Neural progenitor cell (in vitro differentiated cells): Measurements from ENCODE around the gene NUBP2. TPM values are rescaled to one million over a fixed set of nuclear protein-coding genes. Genes with fewer than 3 reads are reported as not detected.

Experiments
- DNase-seq: peaks from one replicate; pipeline ENCODE4 v3.0.0-alpha.2; 2016; ENCODE audit warnings: low spot score
- H2AFZ ChIP-seq: fragments of 200-600 bp; sonication (generic); replicated peaks from 2 replicates; pipeline ENCODE4 v1.6.1; 2016; ENCODE audit warnings: antibody characterized with exemption
- H3F3A ChIP-seq: fragments of 200-600 bp; sonication (generic); 2 replicates; pipeline ENCODE4 v1.6.1; 2016; ENCODE audit warnings: antibody characterized with exemption, low read depth
- H3K27ac ChIP-seq: fragments of 200-600 bp; sonication (generic); 2 replicates; pipeline ENCODE4 v1.5.1; 2016; ENCODE audit warnings: mild to moderate bottlenecking
- H3K27me3 ChIP-seq: fragments of 200-600 bp; sonication (generic); 2 replicates; pipeline ENCODE4 v1.6.1; 2016; ENCODE audit warnings: mild to moderate bottlenecking, moderate library complexity
- H3K36me3 ChIP-seq: fragments of 200-600 bp; sonication (generic); 2 replicates; pipeline ENCODE4 v1.5.1; 2016
- H3K4me1 ChIP-seq: fragments of 200-600 bp; sonication (generic); 2 replicates; pipeline ENCODE4 v1.6.1; 2016; ENCODE audit warnings: mixed run types
- H3K4me2 ChIP-seq: fragments of 200-600 bp; sonication (generic); 2 replicates; pipeline ENCODE4 v1.6.1; 2016
- H3K4me3 ChIP-seq: fragments of 200-600 bp; sonication (generic); 2 replicates; pipeline ENCODE4 v1.5.1; 2016
- H3K79me2 ChIP-seq: fragments of 200-600 bp; sonication (generic); 2 replicates; pipeline ENCODE4 v1.6.1; 2016; ENCODE audit warnings: low read depth
- H3K9ac ChIP-seq: fragments of 200-600 bp; sonication (generic); 2 replicates; pipeline ENCODE4 v1.6.1; 2016
- H3K9me3 ChIP-seq: fragments of 200-600 bp; sonication (generic); 2 replicates; pipeline ENCODE4 v1.5.1; 2016; ENCODE audit warnings: low read depth
- H4K20me1 ChIP-seq: fragments of 200-600 bp; sonication (generic); 2 replicates; pipeline ENCODE4 v1.6.1; 2016; ENCODE audit warnings: low read depth
- H3K27ac Mint-ChIP-seq: 3 replicates; pipeline ENCODE4 v1.8.0; 2021; ENCODE audit warnings: mixed read lengths
- H3K27me3 Mint-ChIP-seq: 2 replicates; pipeline ENCODE4 v1.8.0; 2022; ENCODE audit warnings: low read depth, mild to moderate bottlenecking, inconsistent platforms, moderate library complexity, mixed read lengths; ENCODE audit not compliant: insufficient read depth
- H3K36me3 Mint-ChIP-seq: 3 replicates; pipeline ENCODE4 v1.8.0; 2021; ENCODE audit warnings: mixed read lengths
- H3K4me1 Mint-ChIP-seq: 3 replicates; pipeline ENCODE4 v1.8.0; 2021; ENCODE audit warnings: mixed read lengths
- H3K4me3 Mint-ChIP-seq: 3 replicates; pipeline ENCODE4 v1.8.0; 2021; ENCODE audit warnings: mild to moderate bottlenecking, moderate library complexity, mixed read lengths
- H3K9me3 Mint-ChIP-seq: 3 replicates; pipeline ENCODE4 v1.8.0; 2020; ENCODE audit warnings: mixed read lengths
- EZH2 ChIP-seq: fragments of 200-600 bp; sonication (generic); IDR thresholded peaks from 2 replicates; pipeline ENCODE4 v1.6.1; 2017; ENCODE audit warnings: antibody characterized with exemption, mild to moderate bottlenecking, moderate library complexity
- EZH2phosphoT487 ChIP-seq: fragments of 200-600 bp; sonication (generic); IDR thresholded peaks from 2 replicates; pipeline ENCODE4 v1.6.1; 2017; ENCODE audit warnings: antibody characterized with exemption
- total RNA-seq: library from RNA; depleted of rRNA; stranded (reverse); fragments of >200 nt; gene quantifications from 2 replicates; pipeline ENCODE4 v1.2.3, GENCODE V29; 2015; ENCODE audit warnings: low replicate concordance
- TF ChIP-seq, protein P1 (sequence below): fragments of 200-600 bp; sonication (generic); IDR thresholded peaks from 2 replicates; pipeline ENCODE4 v1.5.1; 2017; ENCODE audit warnings: antibody characterized with exemption, mild to moderate bottlenecking

NUBP2 gene
- total RNA-seq, 1 donor from 2014 or later, result 22.8 TPM

DNA sequence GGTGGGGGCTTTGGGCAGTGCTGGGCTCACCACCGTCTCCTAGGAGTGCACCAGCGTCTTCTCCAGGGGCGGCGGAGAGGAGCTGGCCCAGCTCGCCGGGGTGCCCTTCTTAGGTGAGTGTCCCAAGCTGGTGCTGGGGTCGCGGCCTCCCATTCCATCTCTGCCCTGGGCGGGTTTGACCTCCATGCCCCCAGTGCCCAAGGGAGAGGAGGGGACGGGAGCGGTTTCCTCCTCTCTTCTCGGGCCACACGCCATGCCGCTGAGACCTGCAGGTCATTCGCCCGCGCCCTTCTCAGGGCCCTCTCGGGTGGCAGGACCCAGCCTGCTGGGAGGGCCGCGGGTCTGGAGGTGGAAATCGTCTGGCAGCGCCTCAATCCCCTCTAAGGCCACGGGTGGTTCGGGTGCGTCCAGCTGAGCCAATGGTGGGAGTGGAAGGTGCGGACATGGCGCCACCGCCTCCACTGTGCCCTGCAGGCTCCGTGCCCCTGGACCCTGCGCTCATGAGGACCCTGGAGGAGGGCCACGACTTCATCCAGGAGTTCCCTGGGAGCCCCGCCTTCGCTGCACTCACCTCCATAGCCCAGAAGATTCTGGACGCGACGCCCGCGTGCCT lies 5.4 kb downstream of the NUBP2 start:
- Histone ChIP-seq H2AFZ (no peak overlapping the region), H3K9me3 (no peaks in the 10 kb centered on the region), H4K20me1 (peaks cover 23% of the 10 kb centered on the region), H3K4me2 (no peak overlapping the region), H3K4me3 (no peak overlapping the region), H3K27me3 (no peaks in the 10 kb centered on the region), H3K27ac (no peak overlapping the region), H3K4me1 (no peaks in the 10 kb centered on the region), H3K79me2 (peaks cover 26% of the 10 kb centered on the region), H3K36me3 (no peaks in the 10 kb centered on the region), H3K9ac (no peak overlapping the region), H3F3A (peaks cover 3% of the 10 kb centered on the region)
- Mint-ChIP-seq H3K27ac (no peak overlapping the region), H3K36me3 (peaks cover 4% of the 10 kb centered on the region), H3K4me1 (peaks cover 5% of the 10 kb centered on the region), H3K4me3 (no peak overlapping the region), H3K27me3 (peaks cover 4% of the 10 kb centered on the region), H3K9me3 (no peaks in the 10 kb centered on the region)
- TF ChIP-seq EZH2 (no peak), EZH2phosphoT487 (no peak)
- TF ChIP-seq, protein P1, sequence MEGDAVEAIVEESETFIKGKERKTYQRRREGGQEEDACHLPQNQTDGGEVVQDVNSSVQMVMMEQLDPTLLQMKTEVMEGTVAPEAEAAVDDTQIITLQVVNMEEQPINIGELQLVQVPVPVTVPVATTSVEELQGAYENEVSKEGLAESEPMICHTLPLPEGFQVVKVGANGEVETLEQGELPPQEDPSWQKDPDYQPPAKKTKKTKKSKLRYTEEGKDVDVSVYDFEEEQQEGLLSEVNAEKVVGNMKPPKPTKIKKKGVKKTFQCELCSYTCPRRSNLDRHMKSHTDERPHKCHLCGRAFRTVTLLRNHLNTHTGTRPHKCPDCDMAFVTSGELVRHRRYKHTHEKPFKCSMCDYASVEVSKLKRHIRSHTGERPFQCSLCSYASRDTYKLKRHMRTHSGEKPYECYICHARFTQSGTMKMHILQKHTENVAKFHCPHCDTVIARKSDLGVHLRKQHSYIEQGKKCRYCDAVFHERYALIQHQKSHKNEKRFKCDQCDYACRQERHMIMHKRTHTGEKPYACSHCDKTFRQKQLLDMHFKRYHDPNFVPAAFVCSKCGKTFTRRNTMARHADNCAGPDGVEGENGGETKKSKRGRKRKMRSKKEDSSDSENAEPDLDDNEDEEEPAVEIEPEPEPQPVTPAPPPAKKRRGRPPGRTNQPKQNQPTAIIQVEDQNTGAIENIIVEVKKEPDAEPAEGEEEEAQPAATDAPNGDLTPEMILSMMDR, result no peak
- DNase-seq, result no peak

DNA sequence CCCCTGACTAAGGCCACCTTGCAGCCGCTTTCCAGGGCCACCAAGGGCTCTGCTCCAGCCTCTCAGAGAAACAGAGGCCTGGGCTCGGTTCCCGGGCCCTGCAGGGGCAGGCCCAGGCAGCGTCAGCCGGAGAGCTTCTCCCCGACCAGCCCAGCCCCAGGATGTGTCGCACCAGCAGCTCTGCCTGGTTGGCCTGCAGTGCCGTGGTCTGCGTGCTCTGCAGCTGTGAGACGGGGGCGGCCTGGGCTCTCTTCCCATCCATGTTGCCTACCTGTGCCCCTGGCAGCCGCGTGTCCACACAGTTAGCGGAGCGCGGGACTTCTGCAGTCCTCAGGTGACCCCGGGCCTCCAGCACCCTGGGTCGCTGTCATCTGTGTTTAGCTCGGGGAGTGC lies 5.9 kb downstream of the NUBP2 start:
- Histone ChIP-seq H4K20me1 (peaks cover 18% of the 10 kb centered on the region), H3K27me3 (no peaks in the 10 kb centered on the region), H3K36me3 (no peaks in the 10 kb centered on the region), H3K9ac (no peak overlapping the region), H3K9me3 (no peaks in the 10 kb centered on the region), H3K27ac (no peak overlapping the region), H2AFZ (no peak overlapping the region), H3K4me3 (no peak overlapping the region), H3K4me1 (no peaks in the 10 kb centered on the region), H3K4me2 (no peak overlapping the region), H3F3A (no peaks in the 10 kb centered on the region), H3K79me2 (peaks cover 21% of the 10 kb centered on the region)
- TF ChIP-seq EZH2phosphoT487 (no peak), EZH2 (no peak)
- TF ChIP-seq, protein P1, result no peak
- DNase-seq, result no peak
- Mint-ChIP-seq H3K4me1 (peaks cover 2% of the 10 kb centered on the region), H3K9me3 (no peaks in the 10 kb centered on the region), H3K4me3 (peak overlapping the region; percentile 48), H3K27ac (no peak overlapping the region), H3K27me3 (peaks cover 2% of the 10 kb centered on the region), H3K36me3 (peaks cover 4% of the 10 kb centered on the region)

DNA sequence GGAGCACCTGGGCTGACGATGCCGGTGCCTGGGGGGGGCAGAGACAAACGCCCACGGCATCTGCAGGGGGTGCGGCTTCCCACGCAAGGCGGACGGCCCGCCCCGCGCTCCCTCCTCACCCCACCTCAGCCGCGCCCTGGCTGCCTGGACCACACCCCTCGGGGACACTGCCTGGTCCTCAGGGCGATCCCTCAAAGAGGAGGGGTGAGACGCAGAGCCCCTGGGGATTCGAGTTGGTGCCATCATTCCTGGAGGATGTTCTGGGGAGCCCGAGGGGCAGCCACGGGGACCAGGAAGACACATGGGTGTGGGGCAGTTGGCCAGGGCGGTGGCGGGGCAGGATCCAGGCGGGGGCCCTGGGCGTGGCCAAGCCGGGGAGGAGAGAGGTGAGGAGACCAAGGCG lies 6.9 kb downstream of the NUBP2 start:
- Mint-ChIP-seq H3K27ac (no peak overlapping the region), H3K4me1 (peaks cover 2% of the 10 kb centered on the region), H3K36me3 (peaks cover 4% of the 10 kb centered on the region), H3K9me3 (no peaks in the 10 kb centered on the region), H3K4me3 (no peak overlapping the region), H3K27me3 (peaks cover 2% of the 10 kb centered on the region)
- no peaks in the 10 kb centered on the region for H3F3A ChIP-seq
- no peak overlapping the region for H2AFZ ChIP-seq
- H3K27ac ChIP-seq, result no peak overlapping the region
- H3K9me3 ChIP-seq, result no peaks in the 10 kb centered on the region
- peaks cover 8% of the 10 kb centered on the region for H4K20me1 ChIP-seq
- H3K27me3 ChIP-seq, result no peaks in the 10 kb centered on the region
- DNase-seq, result no peak
- no peak overlapping the region for H3K4me3 ChIP-seq
- no peaks in the 10 kb centered on the region for H3K4me1 ChIP-seq
- H3K36me3 ChIP-seq, result no peaks in the 10 kb centered on the region
- H3K4me2 ChIP-seq, result no peak overlapping the region
- TF ChIP-seq EZH2 (no peak), EZH2phosphoT487 (no peak)
- TF ChIP-seq, protein P1, result no peak
- H3K79me2 ChIP-seq, result peaks cover 12% of the 10 kb centered on the region
- H3K9ac ChIP-seq, result no peak overlapping the region
